Osteoblast (primary cell): Measurements from ENCODE around the gene HSF5. TPM values are rescaled to one million over a fixed set of nuclear protein-coding genes. Genes with fewer than 3 reads are reported as not detected.

Source experiments
- DNase-seq: peaks from one replicate; pipeline ENCODE4 v3.0.0; 2011; ENCODE audit warnings: low spot score, mixed read lengths; ENCODE audit not compliant: insufficient read length; ENCODE audit errors: missing footprints
- H2AFZ ChIP-seq: 2 replicates; pipeline ENCODE4 v1.6.0; 2011; ENCODE audit warnings: mild to moderate bottlenecking, low read length
- H3K27ac ChIP-seq: 2 replicates; pipeline ENCODE4 v1.5.1; 2011; ENCODE audit warnings: mild to moderate bottlenecking, low read depth, low read length, moderate library complexity
- H3K27me3 ChIP-seq: 2 replicates; pipeline ENCODE4 v1.6.0; 2012; ENCODE audit warnings: mild to moderate bottlenecking, control low read depth, inconsistent platforms, low read length, moderate library complexity; ENCODE audit not compliant: insufficient read depth
- H3K36me3 ChIP-seq: 2 replicates; pipeline ENCODE4 v1.5.1; 2011; ENCODE audit warnings: mild to moderate bottlenecking, low read length, control low read depth, moderate library complexity; ENCODE audit not compliant: insufficient read depth
- H3K4me1 ChIP-seq: 2 replicates; pipeline ENCODE4 v1.5.1; 2011; ENCODE audit warnings: mild to moderate bottlenecking, low read length, control low read depth, moderate library complexity; ENCODE audit not compliant: insufficient read depth
- H3K4me2 ChIP-seq: 2 replicates; pipeline ENCODE4 v1.6.0; 2011; ENCODE audit warnings: mild to moderate bottlenecking, low read length; ENCODE audit not compliant: insufficient read depth
- H3K4me3 ChIP-seq: fragments of 200-600 bp; sonication (generic); 3 replicates; pipeline ENCODE4 v1.5.1; 2012; ENCODE audit warnings: mild to moderate bottlenecking, low read length, inconsistent platforms; ENCODE audit not compliant: insufficient read depth
- H3K79me2 ChIP-seq: 2 replicates; pipeline ENCODE4 v1.6.0; 2012; ENCODE audit warnings: mild to moderate bottlenecking, low read length, control low read depth, inconsistent platforms; ENCODE audit not compliant: insufficient read depth
- H3K9me3 ChIP-seq: 2 replicates; pipeline ENCODE4 v1.5.1; 2011; ENCODE audit warnings: low read depth, low read length, control low read depth
- H4K20me1 ChIP-seq: 2 replicates; pipeline ENCODE4 v1.6.0; 2012; ENCODE audit warnings: mild to moderate bottlenecking, low read length, control low read depth; ENCODE audit not compliant: insufficient read depth
- CTCF ChIP-seq: IDR thresholded peaks from 2 replicates; pipeline ENCODE4 v1.5.1; 2011; ENCODE audit warnings: mild to moderate bottlenecking, low read depth, low read length, moderate library complexity; ENCODE audit errors: extremely low read depth
- total RNA-seq: library from RNA; depleted of rRNA; stranded (reverse); fragments of >200 nt; gene quantifications from 2 replicates; pipeline ENCODE4 v1.2.3, GENCODE V29; 2012

Gene HSF5
- total RNA-seq, 1 donor, result under 0.01 TPM

DNA sequence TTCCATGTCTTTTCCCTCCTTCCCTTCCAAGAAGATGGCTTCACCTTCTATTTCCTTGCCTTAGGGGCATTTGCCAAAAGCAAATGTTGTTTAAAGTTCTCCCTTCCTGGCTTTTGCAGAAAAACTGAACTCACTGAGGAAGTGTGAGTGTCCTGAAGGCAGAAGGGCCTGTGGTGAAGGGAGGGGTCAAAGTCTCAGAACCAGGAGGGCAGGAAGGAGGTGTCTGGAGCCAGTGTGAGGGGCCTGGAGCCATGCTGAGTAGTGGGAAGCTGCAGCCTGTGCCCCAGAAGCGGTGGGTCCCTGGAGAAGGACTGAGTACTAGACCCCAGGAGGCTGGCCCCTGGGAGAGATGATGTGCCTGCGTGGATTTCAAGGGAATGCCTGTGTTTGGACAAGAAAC is 112.4 kb downstream of the HSF5 start:
- Histone ChIP-seq H3K4me1 (no peaks in the 10 kb centered on the region), H3K79me2 (no peaks in the 10 kb centered on the region)
- no peak for TF ChIP-seq CTCF

DNA sequence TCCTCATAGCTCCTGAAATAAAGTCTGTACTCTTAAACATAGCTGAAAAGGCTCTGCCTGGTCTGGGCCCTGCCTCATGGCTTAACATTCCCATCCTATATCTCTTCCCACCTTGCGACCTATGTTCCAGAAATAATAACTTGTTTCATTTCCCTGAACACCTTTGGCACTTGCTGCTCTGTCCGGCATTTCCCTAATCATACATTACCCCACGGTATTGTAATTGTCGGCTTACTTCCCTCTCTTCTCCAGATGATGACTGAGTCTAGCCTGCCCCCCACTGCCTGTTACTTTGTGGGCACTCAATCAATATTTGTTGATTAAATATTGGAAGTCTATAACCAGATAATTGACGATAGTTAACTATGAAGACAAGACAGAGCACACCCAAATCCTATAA is 113.0 kb downstream of the HSF5 start:
- H3K27ac ChIP-seq, result no peak overlapping the region
- no peaks in the 10 kb centered on the region for H4K20me1 ChIP-seq
- TF ChIP-seq CTCF, result no peak
- H3K79me2 ChIP-seq, result no peaks in the 10 kb centered on the region
- no peaks in the 10 kb centered on the region for H3K36me3 ChIP-seq
- no peaks in the 10 kb centered on the region for H3K27me3 ChIP-seq
- no peak overlapping the region for H3K4me2 ChIP-seq
- H3K4me3 ChIP-seq, result no peak overlapping the region
- no peaks in the 10 kb centered on the region for H3K9me3 ChIP-seq
- no peak overlapping the region for H2AFZ ChIP-seq
- no peak for DNase-seq
- H3K4me1 ChIP-seq, result no peaks in the 10 kb centered on the region

More for the DNA sequence above, 112.4 kb downstream of the HSF5 start:
- H3K27ac ChIP-seq, result no peak overlapping the region
- no peaks in the 10 kb centered on the region for H3K36me3 ChIP-seq
- DNase-seq, result no peak
- no peaks in the 10 kb centered on the region for H3K27me3 ChIP-seq
- H3K4me2 ChIP-seq, result no peak overlapping the region
- no peak overlapping the region for H2AFZ ChIP-seq
- H3K9me3 ChIP-seq, result no peaks in the 10 kb centered on the region
- no peak overlapping the region for H3K4me3 ChIP-seq
- no peaks in the 10 kb centered on the region for H4K20me1 ChIP-seq

DNA sequence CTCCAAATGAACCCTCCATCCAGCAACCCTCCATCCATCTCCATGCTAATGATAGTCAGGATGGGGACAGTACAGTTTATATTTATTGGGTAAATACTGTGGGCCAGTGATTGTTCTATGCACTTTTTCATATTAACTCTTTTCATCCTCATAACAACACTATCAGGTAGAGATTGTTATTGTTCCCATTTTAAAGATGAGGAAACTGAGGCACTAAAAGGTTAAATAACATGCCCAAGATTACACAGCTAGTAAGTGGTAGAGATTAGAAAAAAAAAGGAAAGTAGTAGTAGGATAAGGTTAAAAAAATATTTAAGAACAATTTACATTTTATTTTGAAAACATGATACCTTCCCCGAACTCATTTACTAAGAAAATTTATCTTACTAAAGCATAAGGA is 114.3 kb downstream of the HSF5 start:
- no peak overlapping the region for H3K27ac ChIP-seq
- no peak for TF ChIP-seq CTCF
- no peak for DNase-seq

DNA sequence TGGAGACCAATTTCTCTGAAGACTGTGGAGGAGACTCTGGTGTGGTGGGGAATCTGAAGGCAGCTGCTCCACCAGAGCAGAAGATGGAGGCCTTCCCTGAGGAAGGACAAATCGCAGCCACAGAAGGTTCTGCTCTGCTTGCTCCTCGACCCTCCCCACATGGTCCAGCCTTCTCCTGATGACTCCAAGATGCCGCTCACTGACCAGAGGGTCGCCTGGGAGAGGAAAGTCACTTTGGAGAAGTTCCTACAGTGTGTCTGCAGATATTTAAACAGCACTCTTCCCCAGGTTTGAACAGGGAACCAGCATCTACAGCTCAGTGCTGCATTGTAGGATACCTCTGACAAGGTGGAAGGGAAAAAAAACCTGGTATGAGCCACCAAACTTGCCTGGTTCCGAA is 115.2 kb downstream of the HSF5 start:
- Histone ChIP-seq H2AFZ (no peak overlapping the region), H3K4me1 (no peaks in the 10 kb centered on the region), H4K20me1 (no peaks in the 10 kb centered on the region), H3K9me3 (no peaks in the 10 kb centered on the region), H3K36me3 (no peaks in the 10 kb centered on the region), H3K27ac (no peak overlapping the region), H3K27me3 (peaks cover 3% of the 10 kb centered on the region), H3K4me2 (no peak overlapping the region), H3K79me2 (no peaks in the 10 kb centered on the region), H3K4me3 (no peak overlapping the region)
- no peak for DNase-seq
- no peak for TF ChIP-seq CTCF

More for the DNA sequence above, 114.3 kb downstream of the HSF5 start:
- no peaks in the 10 kb centered on the region for H4K20me1 ChIP-seq
- no peak overlapping the region for H3K4me2 ChIP-seq
- H3K4me1 ChIP-seq, result no peaks in the 10 kb centered on the region
- no peaks in the 10 kb centered on the region for H3K79me2 ChIP-seq
- no peak overlapping the region for H3K4me3 ChIP-seq
- H3K9me3 ChIP-seq, result no peaks in the 10 kb centered on the region
- H3K27me3 ChIP-seq, result peaks cover 3% of the 10 kb centered on the region
- H2AFZ ChIP-seq, result no peak overlapping the region
- H3K36me3 ChIP-seq, result no peaks in the 10 kb centered on the region
